GM21381 (cell line): Measurements from ENCODE around the gene SAP130.
A peak's percentile ranks its signal among the peaks of the same experiment; 100 is the strongest.

Experiments used
- ATAC-seq: cut with Tn5 transposase; IDR thresholded peaks from one replicate; pipeline ENCODE4 v1.9.1; 2021; ENCODE audit warnings: mild to moderate bottlenecking, moderate library complexity; ENCODE audit not compliant: unreplicated experiment

The SAP130 gene

DNA sequence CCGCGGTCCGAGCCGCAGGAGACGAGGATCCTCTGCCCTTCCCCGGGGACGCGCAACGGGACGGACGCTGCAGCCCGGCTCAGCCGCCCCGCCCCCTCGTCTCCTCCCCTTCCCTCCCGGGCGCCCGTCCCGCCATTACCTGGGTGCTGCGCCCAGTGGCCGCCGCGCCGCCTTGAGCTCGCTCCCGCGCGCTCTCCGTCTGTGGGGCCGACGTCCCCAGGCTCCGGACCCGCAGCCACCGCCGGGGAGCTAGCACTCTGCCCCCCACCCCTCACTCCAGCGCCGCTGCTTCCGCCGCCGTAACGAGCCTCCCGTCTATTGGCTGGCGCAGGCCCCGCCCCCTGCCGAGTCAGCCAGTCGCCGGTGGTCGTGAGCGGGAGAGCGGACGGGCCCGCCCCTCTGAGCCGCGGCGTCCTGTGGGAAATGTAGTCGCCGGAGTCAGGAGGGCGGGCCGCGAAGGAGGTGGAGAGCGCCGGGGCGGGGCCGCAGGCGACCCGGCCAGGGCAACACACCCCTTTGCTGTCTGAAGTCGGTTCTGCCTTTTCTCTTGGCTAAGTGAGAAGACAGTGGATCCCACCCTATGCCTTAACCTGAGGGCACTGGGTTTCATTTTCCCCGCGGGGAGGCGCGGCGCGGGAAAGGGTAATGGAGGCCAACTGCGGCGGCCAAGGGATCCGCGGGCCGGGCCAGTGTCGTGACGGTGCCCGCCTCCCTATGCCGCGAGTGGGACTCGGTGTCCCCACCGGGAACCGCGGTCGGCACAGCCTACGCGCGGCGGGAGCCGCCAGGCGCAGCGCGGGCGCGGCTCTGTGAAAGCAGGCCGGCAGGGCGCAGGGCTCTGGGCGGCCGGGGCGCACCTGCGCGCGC lies at the start of gene SAP130:
TSS of gene SAP130 (minus strand) at position 259 of the 867 bp plus-strand sequence. CDS start 1,767 bp downstream, outside the sequence.
- peak; percentile 75 for ATAC-seq

DNA sequence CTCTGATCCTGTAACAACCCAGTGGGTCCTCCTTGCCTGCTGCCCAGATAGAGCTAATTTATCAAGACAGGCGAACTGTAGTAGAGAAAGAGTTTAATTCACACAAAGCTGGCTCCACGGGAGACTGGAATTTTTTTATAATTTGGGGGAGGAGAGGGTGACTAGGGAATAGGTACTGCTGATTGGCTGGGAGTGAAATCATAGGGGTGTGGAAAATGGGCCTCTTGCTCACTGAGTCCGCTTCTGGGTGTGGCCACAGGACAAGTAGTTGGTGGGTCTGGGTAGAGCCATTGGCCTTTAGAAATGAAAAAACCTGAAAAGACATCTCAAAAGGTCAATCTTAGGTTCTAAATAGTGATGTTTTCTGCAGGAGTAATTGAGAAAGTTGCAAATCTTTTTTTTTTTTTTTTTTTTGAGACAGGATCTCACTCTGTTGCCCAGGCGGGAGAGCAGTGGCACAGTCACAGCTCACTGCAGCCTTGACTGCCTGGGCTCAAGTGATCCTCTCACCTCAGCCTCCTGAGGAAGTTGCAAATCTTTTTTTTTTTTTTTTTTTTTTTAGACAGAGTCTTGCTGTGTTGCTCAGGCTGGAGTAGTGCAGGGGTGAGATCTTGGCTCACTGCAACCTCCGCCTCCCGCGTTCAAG lies 48.7 kb upstream of the SAP130 start:
- ATAC-seq: no peak

DNA sequence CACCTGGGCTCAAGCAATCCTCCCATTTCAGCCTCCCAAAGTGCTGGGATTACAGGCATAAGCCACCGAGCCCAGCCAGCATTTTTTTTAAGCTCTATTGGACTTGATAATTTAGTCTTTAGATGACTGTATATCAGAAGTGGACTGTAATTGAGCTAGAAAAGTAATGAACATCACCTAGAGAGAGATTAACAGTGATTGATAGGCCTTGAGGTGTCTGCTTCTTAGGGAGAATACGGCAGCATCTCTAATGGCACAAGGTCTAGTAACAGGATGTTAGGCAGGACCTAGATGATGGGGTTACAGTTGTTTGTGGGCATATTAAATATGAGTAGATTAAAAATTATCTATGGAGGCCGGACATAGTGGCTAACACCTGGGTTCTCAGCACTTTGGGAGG lies 45.4 kb upstream of the SAP130 start:
- ATAC-seq: no peak

GRCh38 chr2:128069769-128070168 lies 41.9 kb upstream of the SAP130 start:
- ATAC-seq: no peak

GRCh38 chr2:128064353-128064752 lies 36.5 kb upstream of the SAP130 start:
- no peak for ATAC-seq

DNA sequence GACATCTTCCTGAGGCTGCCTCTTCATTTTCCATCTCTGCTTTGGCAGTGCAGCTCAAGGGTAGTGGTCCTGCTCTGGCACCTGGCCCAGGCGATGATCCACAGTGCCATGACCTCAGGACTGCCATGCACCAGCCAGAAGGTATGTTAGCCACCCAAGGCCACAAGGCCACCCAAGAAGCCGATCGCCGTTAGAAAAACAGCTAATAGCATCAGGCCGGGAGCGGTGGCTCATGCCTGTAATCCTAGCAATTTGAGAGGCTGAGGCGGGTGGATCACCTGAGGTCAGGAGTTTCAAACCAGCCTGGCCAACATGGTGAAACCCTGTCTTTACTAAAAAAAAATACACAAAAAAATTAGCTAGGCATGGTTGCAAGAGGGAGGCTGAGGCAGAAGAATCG lies 34.7 kb upstream of the SAP130 start:
- ATAC-seq: no peak

- no peak for ATAC-seq
Observed at GRCh38 chr2:128058114-128058513, 30.3 kb upstream of the SAP130 start.

- no peak for ATAC-seq
Observed at GRCh38 chr2:128057334-128057733, 29.5 kb upstream of the SAP130 start.

DNA sequence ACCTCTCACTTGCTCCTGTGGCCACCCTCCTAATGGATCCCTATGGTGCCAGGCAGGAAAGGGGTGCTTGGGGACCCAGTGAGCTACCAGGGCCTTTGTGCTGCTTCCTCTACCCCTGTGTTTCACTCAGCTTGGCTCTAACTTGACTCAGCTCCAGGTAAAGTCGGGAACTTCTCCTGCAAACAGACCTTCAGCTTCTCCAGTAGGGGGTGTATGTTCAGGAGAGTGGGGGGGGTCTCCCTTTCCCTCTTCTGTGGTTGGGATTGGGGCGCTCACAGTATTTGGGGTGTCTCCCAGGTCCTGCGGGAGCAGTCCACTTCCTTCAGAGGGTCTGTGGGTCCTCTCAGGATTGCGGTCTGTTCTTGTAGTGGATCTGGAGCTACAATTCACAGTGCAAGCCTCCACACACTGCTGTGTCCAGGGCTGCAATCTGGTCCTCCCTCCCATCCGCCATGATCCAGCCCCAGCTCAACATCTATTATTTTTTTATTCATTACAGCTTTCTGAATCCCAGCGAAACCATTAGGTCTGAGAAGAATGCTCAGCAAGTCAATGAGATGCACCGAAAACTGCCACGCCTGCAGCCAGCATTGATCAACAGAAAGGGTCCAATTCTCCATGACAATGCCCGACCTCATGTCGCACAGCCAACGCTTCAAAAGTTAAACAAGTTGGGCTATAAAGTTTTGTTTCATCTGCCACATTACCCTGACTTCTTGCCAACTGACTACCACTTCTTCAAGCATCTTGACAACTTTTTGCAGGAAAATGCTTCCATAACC lies 26.4 kb upstream of the SAP130 start:
- no peak for ATAC-seq

- ATAC-seq: no peak
Observed at GRCh38 chr2:128053331-128053730, 25.5 kb upstream of the SAP130 start.

- ATAC-seq: no peak
Observed at GRCh38 chr2:128043041-128043440, 15.2 kb upstream of the SAP130 start.

- ATAC-seq: no peak
Observed at GRCh38 chr2:128041561-128041960, 13.7 kb upstream of the SAP130 start.

GRCh38 chr2:128040166-128040771 lies 12.4 kb upstream of the SAP130 start:
- ATAC-seq: no peak

- ATAC-seq: no peak
Observed at GRCh38 chr2:128039535-128039934, 11.7 kb upstream of the SAP130 start.

DNA sequence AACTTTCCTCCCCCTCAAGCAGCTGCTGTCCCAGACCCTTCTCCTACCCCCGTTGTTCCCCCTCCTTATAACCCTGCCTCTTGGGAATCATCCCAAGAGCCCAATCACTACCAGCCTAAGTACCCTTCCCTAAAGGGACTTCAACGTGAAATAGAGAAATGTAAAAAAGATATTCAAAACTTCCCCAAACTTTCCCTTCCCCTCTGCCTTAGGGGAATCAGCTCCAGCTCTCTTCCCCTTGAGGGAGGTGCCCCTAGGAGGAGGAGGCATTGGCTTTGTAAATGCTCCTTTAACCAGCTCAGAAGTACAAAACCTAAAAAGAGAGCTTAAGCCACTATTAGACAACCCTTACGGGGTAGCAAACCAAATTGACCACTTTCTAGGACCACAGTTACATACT lies 10.6 kb upstream of the SAP130 start:
- ATAC-seq: no peak

GRCh38 chr2:128037649-128038048 lies 9.8 kb upstream of the SAP130 start:
- no peak for ATAC-seq

DNA sequence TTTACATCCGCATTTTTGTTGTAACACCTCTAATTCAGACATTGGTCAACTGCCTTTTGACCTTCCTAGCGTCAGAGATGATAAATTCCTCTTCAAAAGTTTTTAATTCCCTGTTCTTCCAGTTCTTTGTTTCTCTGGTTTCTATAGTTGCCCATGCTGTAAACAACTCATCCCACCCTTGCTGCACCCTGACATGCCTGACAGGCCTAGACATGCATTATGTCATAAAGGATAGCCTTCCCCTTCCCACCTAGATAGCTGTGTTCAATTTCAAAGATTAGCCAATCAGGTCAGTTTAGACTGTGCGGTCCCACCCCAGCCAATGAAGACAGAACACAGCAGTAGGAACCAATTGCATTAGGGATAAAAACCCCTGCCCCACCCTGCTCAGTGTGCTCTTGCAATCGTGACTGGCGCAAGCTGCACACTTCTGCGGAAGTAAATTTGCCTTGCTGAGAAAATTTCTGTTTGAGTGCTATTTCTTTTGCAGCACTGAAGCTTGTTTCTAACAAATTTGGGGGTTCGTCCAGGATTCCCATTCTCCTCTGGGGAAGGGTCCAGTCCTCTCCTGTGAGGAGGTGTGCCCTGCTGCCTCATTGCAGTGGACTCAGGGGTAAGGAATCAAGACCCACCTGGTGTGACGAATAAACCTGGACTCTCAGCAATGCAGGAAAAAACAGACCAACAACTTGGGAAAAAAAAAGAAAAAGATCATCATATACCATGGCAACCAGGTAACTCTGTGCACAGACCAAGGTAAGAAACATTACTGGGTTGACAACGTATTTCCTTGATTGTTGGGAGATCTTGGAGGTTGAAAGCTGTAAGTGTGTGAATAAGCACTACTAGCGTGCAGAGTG lies 9.1 kb upstream of the SAP130 start:
- ATAC-seq: no peak

- ATAC-seq: no peak
Observed at GRCh38 chr2:128032092-128032491, 4.2 kb upstream of the SAP130 start.

- ATAC-seq: no peak
Observed at GRCh38 chr2:128028668-128029054, 802 bp upstream of the SAP130 start.

DNA sequence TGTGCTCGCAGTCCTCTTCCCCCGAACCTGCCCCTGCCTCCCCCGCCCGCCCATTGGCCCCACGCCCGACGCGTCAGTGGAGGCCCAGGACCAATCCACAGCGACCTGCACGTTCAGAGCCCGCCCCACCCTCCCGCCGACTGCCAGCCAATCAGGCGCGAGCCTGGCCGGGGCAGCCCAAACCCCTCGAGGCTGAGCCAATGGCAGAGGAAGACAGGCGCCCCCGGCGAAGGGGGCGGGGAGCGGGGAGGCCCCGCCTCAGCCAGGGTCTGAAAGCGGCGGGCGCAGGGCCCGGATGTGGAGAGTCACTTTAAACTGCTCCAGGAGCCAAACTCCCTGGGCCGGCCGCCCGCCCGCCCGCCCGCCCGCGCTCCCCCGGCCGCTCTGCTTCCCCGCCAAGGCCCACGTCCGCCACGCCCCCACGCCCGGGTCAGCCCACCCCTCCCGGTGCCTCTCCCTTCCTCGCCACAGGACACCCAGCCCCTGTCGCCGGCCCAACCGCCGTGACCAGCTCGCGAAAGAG lies 520 bp downstream of the SAP130 start:
- peak; percentile 76 for ATAC-seq
